SKM-1 treated with dmso at 0.1 percent for 144 hours (cell line): ENCODE data around the gene GBE1.

Experiments used
- DNase-seq: peaks from one replicate; lab custom pipeline; 2025; ENCODE audit not compliant: unreplicated experiment; lab: John Stamatoyannopoulos, UW

GBE1 gene

GRCh38 chr3:81476692-81477091 lies 284.8 kb downstream of the GBE1 start:
- no peak for DNase-seq

DNA sequence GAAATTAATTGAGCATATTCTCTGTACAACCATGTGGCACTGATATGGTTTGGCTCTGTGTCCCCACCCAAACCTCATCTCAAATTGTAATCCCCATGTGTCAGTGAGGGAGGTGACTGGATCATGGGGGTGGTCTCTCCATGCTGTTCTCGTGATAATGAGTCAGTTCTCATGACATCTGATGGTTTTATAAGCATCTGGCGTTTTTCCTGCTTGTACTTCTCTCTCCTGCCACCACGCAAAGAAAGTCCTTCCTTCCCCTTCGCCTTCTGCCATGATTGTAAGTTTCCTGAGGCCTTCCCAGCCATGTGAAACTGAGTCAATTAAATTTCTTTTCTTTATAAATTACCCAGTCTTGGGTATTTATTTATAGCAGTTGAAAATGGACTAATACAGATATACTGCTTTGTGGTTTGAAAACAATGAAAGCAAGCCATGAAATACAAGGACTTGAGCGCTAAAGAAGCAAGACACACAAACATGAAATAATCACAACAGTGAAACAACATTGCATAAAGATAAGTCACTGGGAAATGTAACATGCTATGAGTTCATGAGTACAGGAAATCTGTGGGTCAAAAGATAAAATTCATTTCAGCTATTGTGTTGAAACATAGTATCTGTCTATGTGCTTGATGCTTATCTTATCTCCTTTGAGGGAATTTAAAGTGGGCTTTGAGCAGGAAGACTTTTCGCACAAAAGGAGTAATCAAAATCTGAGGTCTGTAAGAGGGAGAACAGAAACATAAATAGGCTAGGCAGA lies 288.7 kb downstream of the GBE1 start:
- no peak for DNase-seq

DNA sequence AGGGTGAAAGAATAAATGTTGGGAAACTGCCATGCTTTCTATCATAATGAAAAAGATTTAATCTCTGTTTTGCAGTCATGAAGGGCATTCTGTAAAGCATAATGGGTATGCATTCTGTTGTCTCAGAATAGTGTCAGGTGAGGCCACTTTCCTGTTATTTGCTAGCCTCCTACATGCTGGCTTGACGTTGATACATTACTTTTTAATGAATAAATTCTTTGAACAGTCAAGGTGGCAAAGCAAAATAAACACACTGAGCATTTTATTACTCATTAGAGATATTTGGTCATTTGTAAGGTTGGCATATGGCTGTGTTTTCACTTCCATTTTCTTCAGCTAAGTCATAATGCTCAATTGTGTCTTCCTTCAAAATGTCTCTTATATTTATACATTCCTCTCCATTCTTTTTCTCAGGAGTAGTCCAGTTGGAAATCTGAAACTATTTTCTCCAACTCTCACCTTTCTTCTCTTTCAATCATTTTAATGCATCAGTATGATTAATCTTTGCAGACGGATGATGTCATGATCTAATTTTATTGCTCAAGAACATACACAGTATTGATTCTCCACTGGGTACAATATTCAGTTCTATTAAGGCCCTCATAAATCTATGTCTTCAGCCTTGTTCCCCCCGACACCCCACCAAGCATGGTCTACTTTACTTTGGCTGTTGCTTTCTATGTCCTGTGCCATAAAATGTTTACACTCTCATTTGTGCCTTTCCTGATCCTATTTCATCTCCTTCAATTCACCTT lies 290.7 kb downstream of the GBE1 start:
- DNase-seq: no peak

DNA sequence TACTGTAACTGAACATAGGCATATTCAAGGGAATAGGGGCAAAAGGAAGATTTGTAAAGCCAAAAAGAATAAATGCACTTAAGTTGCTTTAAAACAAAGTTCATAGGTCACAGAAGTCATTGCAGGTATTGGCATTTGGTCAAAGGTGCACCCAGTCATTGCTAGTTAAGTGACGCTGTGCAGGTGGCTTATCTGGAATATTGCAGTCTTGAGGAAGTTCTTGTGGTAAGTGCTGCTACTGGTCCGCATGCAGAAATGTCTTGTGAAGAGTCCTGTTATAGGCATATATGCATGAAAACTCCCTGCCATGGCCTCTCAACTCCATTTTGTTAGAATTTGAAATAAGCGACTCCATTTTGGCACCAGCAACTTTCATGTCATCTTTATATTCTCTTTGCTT lies 293.1 kb downstream of the GBE1 start:
- no peak for DNase-seq

- no peak for DNase-seq
Measured at GRCh38 chr3:81466201-81466560, 295.3 kb downstream of the GBE1 start.

GRCh38 chr3:81465510-81466200 lies 295.8 kb downstream of the GBE1 start:
- DNase-seq: no peak

- no peak for DNase-seq
Measured at GRCh38 chr3:81463781-81464180, 297.7 kb downstream of the GBE1 start.

DNA sequence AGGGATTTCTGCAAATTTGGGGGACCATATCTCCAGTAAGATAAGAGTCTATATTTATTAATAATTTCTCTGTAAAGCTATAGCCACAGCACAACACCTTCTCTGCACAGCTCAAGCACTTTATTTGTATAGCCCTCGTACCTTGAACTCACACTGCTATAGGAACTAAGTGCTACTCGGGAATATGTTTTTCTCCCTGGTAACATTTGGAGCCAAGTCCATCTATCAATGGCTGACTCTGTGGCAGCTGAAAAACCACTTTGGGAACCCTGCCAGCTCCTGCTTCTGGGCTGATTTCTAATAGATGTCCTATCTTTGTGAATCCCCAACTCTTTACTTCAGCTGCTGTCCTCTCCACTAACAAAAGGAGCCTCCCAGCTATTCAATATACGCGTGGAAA lies 298.5 kb downstream of the GBE1 start:
- no peak for DNase-seq

- DNase-seq: no peak
Measured at GRCh38 chr3:81459733-81460132, 301.7 kb downstream of the GBE1 start.

- DNase-seq: no peak
Measured at GRCh38 chr3:81452418-81452817, 309.0 kb downstream of the GBE1 start.

- no peak for DNase-seq
Measured at GRCh38 chr3:81451611-81452010, 309.8 kb downstream of the GBE1 start.

DNA sequence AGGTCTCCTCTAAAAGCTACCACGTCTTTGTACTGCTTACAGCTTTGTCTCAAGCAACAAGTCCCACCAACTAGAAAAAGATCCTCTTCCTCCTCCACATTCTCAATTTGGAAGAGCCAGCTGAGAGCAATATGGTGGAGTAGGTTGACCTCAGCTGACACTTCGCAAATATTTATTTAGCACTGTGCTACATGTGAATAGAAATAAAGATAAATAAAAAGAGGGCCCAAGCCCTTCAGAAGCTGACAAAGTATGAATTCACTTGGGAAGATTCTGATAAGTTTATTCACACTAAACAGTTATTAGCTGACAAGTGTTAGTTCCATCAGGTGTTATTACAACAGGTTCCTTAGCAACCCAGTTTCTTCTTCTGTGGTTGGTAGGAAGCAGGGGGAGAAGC lies 310.3 kb downstream of the GBE1 start:
- DNase-seq: no peak

- DNase-seq: no peak
Measured at GRCh38 chr3:81446806-81447205, 314.6 kb downstream of the GBE1 start.

DNA sequence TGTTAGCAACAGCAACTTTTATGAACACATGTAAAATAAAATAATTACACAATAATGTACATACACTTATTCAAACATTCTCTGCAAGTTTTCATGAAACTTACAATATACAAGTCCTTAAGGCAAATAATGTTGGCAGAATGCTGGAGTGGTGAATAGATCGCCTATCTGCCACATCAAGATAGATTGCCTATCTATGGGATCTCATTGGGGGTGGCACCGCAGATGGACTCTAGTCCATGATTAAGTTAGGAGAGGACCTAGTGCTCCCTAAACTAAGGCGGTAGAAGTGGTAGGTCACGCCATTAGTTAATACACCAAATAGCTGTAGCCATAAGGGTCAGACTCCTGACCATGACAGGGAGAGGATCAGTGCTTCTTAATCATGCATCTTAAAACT lies 315.7 kb downstream of the GBE1 start:
- no peak for DNase-seq

GRCh38 chr3:81444817-81445460 lies 316.5 kb downstream of the GBE1 start:
- no peak for DNase-seq

GRCh38 chr3:81443958-81444357 lies 317.5 kb downstream of the GBE1 start:
- no peak for DNase-seq

GRCh38 chr3:81443457-81443782 lies 318.0 kb downstream of the GBE1 start:
- no peak for DNase-seq

DNA sequence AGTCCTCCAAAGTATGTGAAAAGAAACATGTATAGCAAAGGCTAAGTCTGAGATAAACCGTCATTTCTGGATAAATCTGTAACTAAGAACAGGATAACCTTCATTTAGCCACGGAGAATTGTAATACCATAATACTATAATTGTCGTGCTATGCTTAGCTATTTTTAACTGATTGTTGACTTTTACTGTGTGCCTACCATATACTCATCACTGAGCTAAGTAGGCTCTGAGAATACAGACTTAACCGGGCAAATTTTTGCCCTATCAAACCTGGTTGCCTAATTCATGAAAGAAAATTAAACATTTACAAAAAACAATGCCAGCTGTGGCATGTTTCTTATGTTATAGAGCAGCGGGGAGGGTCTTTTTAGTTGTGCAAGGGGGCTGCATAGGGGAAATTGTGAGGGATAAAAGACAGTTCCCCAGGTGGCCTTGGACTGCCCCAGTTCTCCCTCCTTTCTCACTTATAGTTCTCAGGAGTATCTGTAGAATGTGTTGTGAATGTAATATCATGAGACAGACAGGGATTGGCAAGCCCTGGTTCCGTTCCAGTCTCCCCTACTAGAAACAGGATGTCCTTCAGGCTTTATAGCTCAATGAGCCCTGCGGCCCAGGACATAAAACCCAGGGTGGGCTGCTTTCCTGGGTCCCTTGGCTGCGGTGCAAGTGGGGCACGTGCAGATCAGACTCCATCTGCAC lies 318.5 kb downstream of the GBE1 start:
- DNase-seq: no peak

DNA sequence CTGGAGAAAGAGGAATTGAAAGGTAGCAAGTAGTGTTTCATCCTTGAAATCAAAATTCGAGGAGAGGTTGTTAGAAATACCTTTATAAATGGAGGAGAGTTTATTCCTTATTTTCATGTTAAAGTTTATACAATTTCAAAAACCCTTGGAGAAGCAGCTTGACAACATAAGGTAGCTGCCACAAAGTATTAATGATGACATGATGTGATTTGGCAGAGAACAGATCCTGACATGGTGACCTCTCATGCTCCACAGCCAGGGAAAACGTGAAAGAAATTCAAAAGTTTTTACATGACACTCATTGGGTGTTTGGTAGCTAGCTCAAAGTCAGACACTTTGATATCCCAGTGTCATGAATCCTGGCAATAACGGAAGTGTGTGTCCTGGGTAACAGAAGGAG lies 320.8 kb downstream of the GBE1 start:
- DNase-seq: no peak
